ENCODE data around the gene AAK1. TPM values are rescaled to one million over a fixed set of nuclear protein-coding genes. Genes with fewer than 3 reads are reported as not detected.

The AAK1 gene
- total and polyA plus RNA-seq, 2 of the 13 experiments (the other 11 are each of a cell fraction or from before 2014, with no cell fraction given): 9.8 to 10.3 TPM

DNA sequence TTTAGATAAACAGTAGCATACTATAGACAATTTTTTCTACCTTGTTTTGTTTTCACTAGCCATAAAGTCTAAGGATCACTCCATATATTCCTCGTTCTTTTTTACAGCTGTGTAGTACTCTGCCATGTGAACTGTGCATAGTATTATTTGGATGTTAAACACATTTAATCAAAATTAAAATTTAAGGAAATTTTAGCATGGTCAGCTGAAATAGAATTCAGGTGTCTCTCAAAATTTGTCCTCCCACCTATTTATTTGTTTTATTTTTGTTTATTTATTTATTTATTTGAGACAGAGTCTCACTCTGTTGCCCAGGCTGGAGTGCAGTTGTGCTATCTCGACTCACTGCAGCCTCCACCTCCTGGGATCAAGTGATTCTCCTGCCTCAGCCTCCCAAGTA, 46.4 kb upstream of the AAK1 start (continued):
- TF ChIP-seq ZNF83 (CRISPR knock-in tag; IDR thresholded peaks at IDR 0.05; ENCODE audit: borderline replicate concordance): no peak

GRCh38 chr2:69689466-69689865, 45.9 kb upstream of the AAK1 start:
- H2AFZ ChIP-seq (ENCODE audit: low read length): no peak overlapping the region
- no peak overlapping the region for H3K4me3 ChIP-seq (replicated peaks in 1 of 3; ENCODE audit: insufficient read depth in 1 of 3, low read depth in 2 of 3, low read length in 3 of 3)
- peaks cover 0 to 5% of the 10 kb centered on the region in 2 experiments; a peak in 2 of 5 replicates for H3K27me3 ChIP-seq (ENCODE audit: control insufficient read depth in 1 of 2, insufficient read depth in 2 of 2, low read length in 2 of 2)
- H3K4me1 ChIP-seq (ENCODE audit: insufficient read depth, low read length): peaks cover 44% of the 10 kb centered on the region
- no peaks in the 10 kb centered on the region for H3K36me3 ChIP-seq (replicated peaks in 1 of 2; ENCODE audit: control insufficient read depth in 1 of 2, insufficient read depth in 2 of 2, low read length in 2 of 2)
- CTCF ChIA-PET (ENCODE audit: low intra/inter-chr PET ratio, low total read pairs): no interaction called here
- H3K9ac ChIP-seq (ENCODE audit: insufficient read depth, low read depth, low read length): no peak overlapping the region
- in situ Hi-C loops (cut with HindIII; ENCODE audit: extremely low pct_ligation_motif_present, low pct_unique_long_range_greater_than_20kb) (no loop called here), intact Hi-C loops (cut with micrococcal nuclease; ENCODE audit: unreplicated experiment) (no loop called here)
- H3K27ac ChIP-seq (ENCODE audit: extremely low read length, insufficient read depth, low read length): no peak overlapping the region
- H3K4me2 ChIP-seq (ENCODE audit: low read depth, low read length): no peak overlapping the region
- FAIRE-seq (no peak), ATAC-seq (no peak), DNase-seq (ENCODE audit: low spot score) (no peak)
- WGBS (ENCODE audit: low lambda C conversion rate): 64% methylated on average over 3 of the region's 3 CpGs
- TF ChIP-seq, protein P1, sequence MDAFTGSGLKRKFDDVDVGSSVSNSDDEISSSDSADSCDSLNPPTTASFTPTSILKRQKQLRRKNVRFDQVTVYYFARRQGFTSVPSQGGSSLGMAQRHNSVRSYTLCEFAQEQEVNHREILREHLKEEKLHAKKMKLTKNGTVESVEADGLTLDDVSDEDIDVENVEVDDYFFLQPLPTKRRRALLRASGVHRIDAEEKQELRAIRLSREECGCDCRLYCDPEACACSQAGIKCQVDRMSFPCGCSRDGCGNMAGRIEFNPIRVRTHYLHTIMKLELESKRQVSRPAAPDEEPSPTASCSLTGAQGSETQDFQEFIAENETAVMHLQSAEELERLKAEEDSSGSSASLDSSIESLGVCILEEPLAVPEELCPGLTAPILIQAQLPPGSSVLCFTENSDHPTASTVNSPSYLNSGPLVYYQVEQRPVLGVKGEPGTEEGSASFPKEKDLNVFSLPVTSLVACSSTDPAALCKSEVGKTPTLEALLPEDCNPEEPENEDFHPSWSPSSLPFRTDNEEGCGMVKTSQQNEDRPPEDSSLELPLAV (CRISPR knock-in tag; conservative IDR thresholded peaks at IDR 0.05; ENCODE audit: low read depth): no peak
- no peak for TF ChIP-seq GLI4 (CRISPR knock-in tag; IDR thresholded peaks at IDR 0.05; ENCODE audit: borderline replicate concordance)
- no peak for TF ChIP-seq ZNF879 (CRISPR knock-in tag; IDR thresholded peaks at IDR 0.05)
- TF ChIP-seq MEIS2 (CRISPR knock-in tag; IDR thresholded peaks at IDR 0.05): no peak
- TF ChIP-seq PITX1 (CRISPR knock-in tag; IDR thresholded peaks at IDR 0.05): no peak
- no peak for TF ChIP-seq ZNF44 (CRISPR knock-in tag; IDR thresholded peaks at IDR 0.05)
- TF ChIP-seq, protein P2, sequence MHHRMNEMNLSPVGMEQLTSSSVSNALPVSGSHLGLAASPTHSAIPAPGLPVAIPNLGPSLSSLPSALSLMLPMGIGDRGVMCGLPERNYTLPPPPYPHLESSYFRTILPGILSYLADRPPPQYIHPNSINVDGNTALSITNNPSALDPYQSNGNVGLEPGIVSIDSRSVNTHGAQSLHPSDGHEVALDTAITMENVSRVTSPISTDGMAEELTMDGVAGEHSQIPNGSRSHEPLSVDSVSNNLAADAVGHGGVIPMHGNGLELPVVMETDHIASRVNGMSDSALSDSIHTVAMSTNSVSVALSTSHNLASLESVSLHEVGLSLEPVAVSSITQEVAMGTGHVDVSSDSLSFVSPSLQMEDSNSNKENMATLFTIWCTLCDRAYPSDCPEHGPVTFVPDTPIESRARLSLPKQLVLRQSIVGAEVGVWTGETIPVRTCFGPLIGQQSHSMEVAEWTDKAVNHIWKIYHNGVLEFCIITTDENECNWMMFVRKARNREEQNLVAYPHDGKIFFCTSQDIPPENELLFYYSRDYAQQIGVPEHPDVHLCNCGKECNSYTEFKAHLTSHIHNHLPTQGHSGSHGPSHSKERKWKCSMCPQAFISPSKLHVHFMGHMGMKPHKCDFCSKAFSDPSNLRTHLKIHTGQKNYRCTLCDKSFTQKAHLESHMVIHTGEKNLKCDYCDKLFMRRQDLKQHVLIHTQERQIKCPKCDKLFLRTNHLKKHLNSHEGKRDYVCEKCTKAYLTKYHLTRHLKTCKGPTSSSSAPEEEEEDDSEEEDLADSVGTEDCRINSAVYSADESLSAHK (CRISPR knock-in tag; IDR thresholded peaks at IDR 0.05; ENCODE audit: borderline replicate concordance): no peak
- no peak for TF ChIP-seq MXI1 (IDR thresholded peaks at IDR 0.05; ENCODE audit: borderline replicate concordance, low read depth, low read length)
- TF ChIP-seq ZNF761 (CRISPR knock-in tag; conservative IDR thresholded peaks at IDR 0.05): no peak
- TF ChIP-seq TBX3 (IDR thresholded peaks at IDR 0.05; ENCODE audit: borderline replicate concordance): no peak
- TF ChIP-seq MBD4 (IDR thresholded peaks at IDR 0.05; ENCODE audit: borderline replicate concordance, low read length): no peak
- no peak for TF ChIP-seq RAD21 (CRISPR knock-in tag; IDR thresholded peaks at IDR 0.05)
- TF ChIP-seq ZNF558 (CRISPR knock-in tag; IDR thresholded peaks at IDR 0.05; ENCODE audit: borderline replicate concordance): no peak
- TF ChIP-seq ZNF510 (CRISPR knock-in tag; IDR thresholded peaks at IDR 0.05; ENCODE audit: low read depth): no peak
- no peak for TF ChIP-seq ATF4 (CRISPR knock-in tag; IDR thresholded peaks at IDR 0.05)
- no peak for TF ChIP-seq ZKSCAN5 (CRISPR knock-in tag; IDR thresholded peaks at IDR 0.05)
- no peak for TF ChIP-seq HOXA9 (CRISPR knock-in tag; IDR thresholded peaks at IDR 0.05; ENCODE audit: borderline replicate concordance)
- TF ChIP-seq FOXA3 (CRISPR knock-in tag; IDR thresholded peaks at IDR 0.05): no peak
- no peak for TF ChIP-seq ZNF34 (CRISPR knock-in tag; IDR thresholded peaks at IDR 0.05; ENCODE audit: borderline replicate concordance)
- POLR2A ChIA-PET: no interaction called here
- no peaks in the 10 kb centered on the region for H3K79me2 ChIP-seq (ENCODE audit: insufficient read depth, low read length)
- BruUV-seq (replicated peaks): no TSS peak
- no peaks in the 10 kb centered on the region for H4K20me1 ChIP-seq (ENCODE audit: insufficient read depth, low read length)
- H3K9me3 ChIP-seq (ENCODE audit: low read length): no peaks in the 10 kb centered on the region
